Head of caudate nucleus (tissue), 42 donors: ENCODE results near the gene MSANTD3.
"Not testable (repeated sequence)": the region's sequence is repeated elsewhere in the genome, so short reads cannot be mapped to it uniquely, and the experiment has no call there.

ENCODE experiments used
- DNase-seq, 42 donors: peaks; one replicate each; pipeline versions ENCODE4 v3.0.0 to v3.0.0-alpha.2; 2020 to 2021; ENCODE audit warnings: mixed read lengths in 7 of 42
- intact Hi-C: fragments of 100-400 bp; cut with DNase I; formaldehyde crosslinking; loops from one replicate; pipeline ENCODE4 v1.15.0; 2022

MSANTD3 gene

GRCh38 chr9:100426189-100426529, 784 bp upstream of the MSANTD3 start:
- no peak for DNase-seq
- intact Hi-C loops = loop anchor here (5.0 to 10.0 kb wide), 2 partner anchors 49 to 74 kb away; partner anchors contain the start of genes TEX10 and TMEFF1

- intact Hi-C loops = loop anchor here (5.0 to 10.0 kb wide), 2 partner anchors 47 to 75 kb away; partner anchors contain the start of genes TEX10 and TMEFF1
- DNase-seq = peak; percentile 44 to 89 (median 70)
Measured at GRCh38 chr9:100427366-100428263, 672 bp downstream of the MSANTD3 start.

- peak in 11 of 42 donors; percentile 23 to 72 (median 37) for DNase-seq
- intact Hi-C loops = loop anchor here (5.0 to 10.0 kb wide), 2 partner anchors 46 to 77 kb away; partner anchors contain the start of genes TEX10 and TMEFF1
Measured at GRCh38 chr9:100428871-100429654, 2.1 kb downstream of the MSANTD3 start.

- intact Hi-C loops = no loop called here
Measured at GRCh38 chr9:100430286-100430940, 3.5 kb downstream of the MSANTD3 start.

GRCh38 chr9:100431886-100432285, 4.9 kb downstream of the MSANTD3 start:
- intact Hi-C loops = no loop called here
- no peak for DNase-seq

More at GRCh38 chr9:100430286-100430940, 3.5 kb downstream of the MSANTD3 start:
- DNase-seq = no peak

- intact Hi-C loops = no loop called here
Measured at GRCh38 chr9:100432736-100433135, 5.8 kb downstream of the MSANTD3 start.

GRCh38 chr9:100436571-100436970, 9.6 kb downstream of the MSANTD3 start:
- DNase-seq = no peak
- intact Hi-C loops = no loop called here

More at GRCh38 chr9:100432736-100433135, 5.8 kb downstream of the MSANTD3 start:
- no peak for DNase-seq

- DNase-seq = peak in 40 of 42 donors; percentile 11 to 95 (median 77)
- intact Hi-C loops = no loop called here
Measured at GRCh38 chr9:100437860-100438805, 11.2 kb downstream of the MSANTD3 start.

GRCh38 chr9:100440071-100440470, 13.1 kb downstream of the MSANTD3 start:
- DNase-seq = no peak
- intact Hi-C loops = no loop called here

- intact Hi-C loops, DNase-seq: not testable (repeated sequence)
Measured at GRCh38 chr9:100440487-100440886, 13.5 kb downstream of the MSANTD3 start.

- no peak for DNase-seq
- intact Hi-C loops = no loop called here
Measured at GRCh38 chr9:100441911-100442361, 15.0 kb downstream of the MSANTD3 start.

- intact Hi-C loops = no loop called here
Measured at GRCh38 chr9:100443781-100444768, 17.1 kb downstream of the MSANTD3 start.

GRCh38 chr9:100445161-100445902, 18.4 kb downstream of the MSANTD3 start:
- DNase-seq = peak in 1 of 42 donors; percentile 28
- intact Hi-C loops = loop anchor here (5.0 kb wide), 1 partner anchor 152 kb away; no protein-coding TSS in a partner anchor

More at GRCh38 chr9:100443781-100444768, 17.1 kb downstream of the MSANTD3 start:
- DNase-seq = peak in 4 of 42 donors; percentile 14 to 46 (median 28)

GRCh38 chr9:100445903-100446549, 19.1 kb downstream of the MSANTD3 start:
- no peak for DNase-seq
- intact Hi-C loops = loop anchor here (5.0 kb wide), 1 partner anchor 151 kb away; no protein-coding TSS in a partner anchor

- intact Hi-C loops = loop anchor here (5.0 kb wide), 1 partner anchor 150 kb away; no protein-coding TSS in a partner anchor
- DNase-seq = no peak
Measured at GRCh38 chr9:100447041-100447440, 20.1 kb downstream of the MSANTD3 start.
